CD4-positive, alpha-beta T cell treated with Interleukin-4 for 1 hour (primary cell): ENCODE results near the gene ATXN2.
"Not testable (repeated sequence)": the region's sequence is repeated elsewhere in the genome, so short reads cannot be mapped to it uniquely, and the experiment has no call there.

ENCODE experiments used
- DNase-seq, 2 donors: peaks; one replicate each; pipeline ENCODE4 v3.0.0-alpha.2; 2020 to 2022

ATXN2 gene

DNA sequence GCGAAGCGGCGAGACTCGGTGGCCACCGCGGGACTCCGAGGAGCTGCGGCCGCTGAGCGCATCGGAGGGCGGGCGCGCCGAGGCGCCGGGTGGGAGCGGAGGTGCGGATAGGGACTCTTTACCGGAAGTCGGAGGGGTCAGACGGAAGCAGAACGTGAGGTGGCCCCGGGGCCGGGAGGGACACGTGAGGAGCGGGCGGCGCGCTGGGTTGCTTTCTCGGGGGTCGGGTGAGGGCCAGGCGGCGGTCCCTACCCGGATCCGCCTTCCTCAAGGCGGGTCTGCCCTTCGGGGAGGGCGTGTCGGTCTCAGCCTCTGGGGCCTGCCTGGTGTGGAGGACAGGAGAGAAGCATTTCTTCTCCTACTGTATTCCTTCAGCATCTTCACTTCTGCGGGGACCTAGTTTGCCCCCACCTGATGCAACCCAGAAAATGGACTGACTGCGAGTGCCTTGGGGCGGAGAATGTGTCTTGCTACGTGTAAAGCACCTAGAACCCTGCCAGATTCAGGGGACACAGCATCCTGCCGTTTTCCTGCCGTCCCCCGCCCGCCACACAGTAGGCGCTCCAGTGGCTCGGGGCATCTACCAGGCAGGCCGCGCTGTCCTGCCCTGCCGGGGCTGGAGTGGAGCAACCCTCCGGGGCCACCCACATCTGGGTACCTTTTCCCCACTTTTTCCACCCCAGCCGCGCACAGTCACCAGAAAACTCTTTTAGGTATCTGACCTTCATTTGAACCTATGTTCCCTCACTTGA is 514 bp upstream of the ATXN2 start:
- DNase-seq: peak; percentile 86 to 90

DNA sequence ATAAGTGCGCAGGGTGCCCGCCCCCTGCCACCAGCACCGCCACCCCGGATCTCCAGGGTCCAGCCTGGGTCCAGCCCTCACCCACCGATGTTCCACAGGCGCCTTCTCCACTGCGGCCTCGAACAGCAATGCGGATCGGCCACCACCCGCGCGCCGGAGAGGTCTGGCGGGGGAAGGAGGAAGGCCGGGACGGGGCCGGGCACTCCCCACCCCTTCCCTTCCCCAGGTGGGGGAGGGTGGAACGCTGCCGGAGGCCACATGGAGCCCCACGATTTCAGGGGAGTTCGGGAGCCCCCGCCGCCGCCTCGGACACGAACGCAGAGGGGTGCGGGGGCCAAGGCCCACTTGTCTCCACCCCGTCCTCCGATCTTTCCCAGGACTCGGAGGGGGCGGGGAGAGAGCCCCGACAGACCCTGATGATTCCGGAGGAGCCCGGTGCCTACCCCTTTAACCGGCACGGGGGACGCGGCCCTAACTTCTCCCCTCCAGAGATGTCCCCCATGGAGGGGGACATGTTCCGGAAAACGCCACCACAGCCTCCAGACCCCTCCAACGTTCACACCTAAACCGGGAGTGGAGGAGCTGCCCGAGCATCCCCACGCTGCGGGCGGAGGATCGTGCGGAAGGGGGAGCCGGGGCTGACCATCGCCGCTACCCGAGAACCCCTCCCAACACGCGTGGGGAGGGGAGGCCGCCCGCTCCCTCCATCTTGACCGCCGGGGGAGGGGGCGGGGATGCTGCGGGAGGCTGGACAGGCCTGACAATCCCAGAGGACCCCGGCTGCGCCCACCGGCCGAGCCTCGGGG is 1.1 kb downstream of the ATXN2 start:
- DNase-seq: peak in 1 of 2 donors; percentile 25

DNA sequence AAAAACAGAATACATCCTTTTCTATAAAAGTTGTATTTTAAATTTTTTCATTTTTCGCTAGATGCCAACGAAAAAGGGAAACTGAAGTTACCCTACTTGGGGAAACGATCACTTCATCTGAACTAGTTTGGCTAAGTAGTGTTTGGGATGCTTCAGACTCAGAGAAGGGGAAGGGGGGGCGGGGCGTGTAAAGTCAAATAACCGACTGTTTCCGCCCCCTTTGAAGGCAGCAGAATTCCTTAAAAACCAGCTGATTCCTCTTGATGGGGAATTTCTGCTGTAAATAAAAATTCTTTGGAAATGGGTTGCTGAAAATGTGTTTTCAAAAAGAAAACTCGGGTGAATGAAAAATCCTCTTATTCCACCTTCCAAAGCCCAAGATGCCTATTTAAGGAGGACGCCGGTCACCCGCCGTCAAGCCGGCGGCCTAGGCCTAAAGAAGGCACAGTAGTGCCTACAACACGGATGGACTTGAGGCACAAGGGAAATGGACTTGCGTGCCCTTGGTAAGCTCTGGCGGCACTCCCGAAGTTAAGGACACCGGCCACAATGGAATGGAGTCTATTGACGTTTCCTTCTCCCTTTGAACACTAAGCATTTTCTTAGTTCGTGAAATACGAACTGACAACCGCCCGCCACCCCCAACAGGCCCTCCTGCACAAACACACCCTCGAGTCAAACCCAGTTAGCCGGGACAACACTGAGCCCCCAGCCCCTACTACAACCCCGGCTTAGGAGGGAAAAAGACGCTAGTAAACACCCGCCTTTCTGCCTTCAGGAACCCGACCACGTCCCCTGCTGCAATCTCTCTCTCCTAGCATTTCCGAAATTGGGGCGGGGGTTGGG is 1.9 kb downstream of the ATXN2 start:
- DNase-seq: peak; percentile 6 to 23

DNA sequence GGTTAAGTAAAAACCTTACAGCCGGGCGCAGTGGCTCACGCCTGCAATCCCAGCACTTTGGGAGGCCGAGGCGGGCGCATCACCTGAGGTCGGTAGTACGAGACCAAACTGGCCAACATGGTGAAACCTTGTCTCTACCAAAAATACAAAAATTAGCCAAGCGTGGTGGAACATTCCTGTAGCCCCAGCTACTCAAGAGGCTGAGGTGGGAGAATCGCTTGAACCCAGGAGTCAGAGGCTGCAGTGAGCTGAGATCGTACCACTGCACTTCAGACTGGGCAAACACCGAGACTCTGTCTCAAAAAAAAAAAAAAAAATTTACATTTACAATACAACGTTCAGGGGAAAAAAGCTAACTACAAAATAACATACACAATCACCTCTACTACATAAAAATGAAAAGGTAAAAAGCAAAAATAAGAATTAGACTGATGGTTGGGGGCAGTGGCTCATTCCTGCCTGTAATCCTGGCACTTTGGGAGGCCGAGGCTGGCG is 3.7 kb downstream of the ATXN2 start:
- not testable (repeated sequence) for DNase-seq

DNA sequence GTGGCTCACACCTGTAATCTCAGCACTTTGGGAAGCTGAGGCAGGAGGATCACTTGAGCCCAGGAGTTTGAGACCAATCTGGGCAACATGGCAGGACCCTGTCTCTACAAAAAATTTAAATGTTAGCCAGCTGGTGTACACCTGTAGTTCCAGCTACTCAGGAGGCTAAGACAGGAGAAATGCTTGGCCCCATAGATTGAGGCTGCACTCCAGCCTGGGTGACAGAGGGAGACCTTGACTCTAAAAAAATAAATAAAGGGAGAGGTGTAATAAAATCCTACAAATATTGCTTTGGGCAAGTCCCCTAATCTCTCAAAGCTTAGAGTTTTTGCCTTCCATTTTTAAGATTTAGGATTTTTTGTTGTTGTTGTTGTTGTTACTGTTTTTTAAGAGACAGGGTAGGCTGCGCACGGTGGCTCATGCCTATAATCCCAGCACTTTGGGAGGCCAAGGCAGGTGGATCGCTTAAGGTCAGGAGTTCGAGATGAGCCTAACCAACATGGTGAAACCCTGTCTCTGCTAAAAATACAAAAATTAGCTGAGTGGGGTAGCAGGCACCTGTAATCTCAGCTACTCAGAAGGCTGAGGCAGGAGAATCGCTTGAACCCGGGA is 7.6 kb downstream of the ATXN2 start:
- not testable (repeated sequence) for DNase-seq

DNA sequence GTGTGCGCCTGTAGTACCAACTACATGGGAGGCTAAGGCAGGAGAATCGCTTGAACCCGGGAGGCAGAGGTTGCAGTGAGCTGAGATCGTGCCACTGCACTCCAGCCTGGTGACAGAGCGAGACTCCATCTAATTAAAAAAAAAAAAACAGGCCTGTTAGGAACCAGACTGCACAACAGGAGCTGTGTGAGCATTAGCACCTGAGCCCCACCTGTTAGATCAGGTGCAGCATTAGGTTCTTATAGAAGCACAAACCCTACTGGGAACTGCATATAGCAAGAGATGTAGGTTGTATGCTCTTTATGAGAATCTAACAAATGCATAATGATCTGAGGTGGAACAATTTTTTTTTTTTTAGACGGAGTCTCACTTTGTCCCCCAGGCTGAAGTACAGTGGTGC is 8.6 kb downstream of the ATXN2 start:
- DNase-seq: no peak

DNA sequence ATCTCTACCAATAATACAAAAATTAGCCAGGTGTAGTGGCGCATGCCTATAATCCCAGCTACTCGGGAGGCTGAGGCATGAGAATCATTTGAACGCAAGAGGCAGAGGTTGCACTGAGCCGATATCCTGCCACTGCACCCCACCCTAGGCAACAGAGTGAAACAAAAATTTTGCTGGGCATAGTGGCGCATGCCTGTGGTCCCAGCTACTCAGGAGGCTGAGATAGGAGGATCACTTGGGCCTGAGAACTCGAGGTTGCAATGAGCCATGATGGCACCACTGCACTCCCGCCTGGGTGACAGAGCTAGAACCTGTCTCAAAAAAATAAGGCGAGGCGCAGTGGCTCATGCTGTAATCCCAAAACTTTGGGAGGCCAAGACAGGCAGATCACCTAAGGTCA is 9.5 kb downstream of the ATXN2 start:
- no peak for DNase-seq

DNA sequence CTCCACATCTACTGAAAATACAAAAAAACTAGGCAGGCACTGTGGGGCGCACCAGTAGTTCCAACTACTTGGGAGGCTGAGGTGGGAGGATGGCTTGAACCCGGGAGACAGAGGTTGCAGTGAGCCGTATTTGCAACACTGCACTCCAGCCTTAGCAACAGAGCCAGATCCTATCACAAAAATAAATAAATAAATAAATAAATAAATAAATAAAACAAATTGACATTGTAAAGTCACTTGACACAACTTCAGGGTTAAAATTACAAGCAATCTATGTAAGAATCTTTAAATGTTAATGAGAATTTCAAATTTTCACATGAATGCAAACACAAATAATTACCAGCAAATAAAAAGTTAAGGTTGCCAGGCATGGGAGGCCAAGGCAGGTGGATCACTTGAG is 11.1 kb downstream of the ATXN2 start:
- DNase-seq: no peak

DNA sequence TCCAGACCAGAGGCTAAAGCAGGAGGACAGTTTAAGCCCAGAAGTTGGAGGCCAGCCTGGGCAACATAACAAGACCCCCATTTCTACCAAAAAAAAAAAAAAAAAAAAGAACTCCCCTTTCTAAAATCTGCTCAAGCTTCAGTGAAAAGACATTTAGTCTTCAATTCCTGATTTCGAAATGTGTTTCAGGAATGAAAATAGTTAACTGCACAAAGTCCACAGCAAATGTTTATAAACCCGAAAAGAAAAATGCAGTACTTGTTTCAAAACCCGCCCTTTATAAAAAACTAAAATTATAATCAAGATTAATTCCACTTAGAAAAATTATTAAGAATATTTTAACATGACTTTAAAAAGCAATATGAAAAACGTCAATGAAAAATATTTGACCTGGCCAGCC is 12.1 kb downstream of the ATXN2 start:
- no peak for DNase-seq

DNA sequence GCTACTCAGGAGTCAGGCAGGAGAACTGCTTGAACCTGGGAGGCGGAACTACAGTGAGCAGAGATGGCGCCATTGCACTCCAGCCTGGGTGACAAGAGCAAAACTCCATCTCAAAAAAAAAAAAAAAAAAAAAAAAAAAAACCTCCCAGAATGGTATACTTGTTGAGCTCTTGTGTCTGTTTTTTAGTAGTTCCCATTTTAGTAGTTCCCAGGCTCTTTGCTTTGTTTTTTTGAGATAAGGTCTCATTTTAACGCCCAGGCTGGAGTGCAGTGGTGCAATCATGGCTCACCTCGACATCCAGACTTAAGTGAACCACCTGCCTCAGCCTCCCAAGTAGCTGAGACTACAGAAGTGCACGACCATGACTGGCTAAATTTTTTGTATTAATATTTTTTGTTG is 13.4 kb downstream of the ATXN2 start:
- no peak for DNase-seq

DNA sequence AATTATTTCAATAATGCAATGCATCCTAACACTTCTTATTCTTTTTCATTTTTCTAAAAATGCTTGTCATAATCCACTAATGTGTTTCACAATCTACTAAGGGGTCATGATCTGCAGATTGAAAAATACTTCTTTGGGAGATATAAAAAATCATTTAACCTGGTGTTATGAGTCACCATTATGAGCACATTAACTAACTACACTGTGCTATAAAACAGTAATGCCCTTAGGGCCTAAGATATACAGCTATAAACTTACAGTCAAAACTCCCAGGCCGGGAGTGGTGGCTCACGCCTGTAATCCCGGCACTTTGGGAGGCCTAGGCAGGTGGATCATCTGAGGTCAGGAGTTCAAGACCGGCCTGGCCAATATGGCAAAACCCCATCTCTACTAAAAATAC is 14.2 kb downstream of the ATXN2 start:
- no peak for DNase-seq

DNA sequence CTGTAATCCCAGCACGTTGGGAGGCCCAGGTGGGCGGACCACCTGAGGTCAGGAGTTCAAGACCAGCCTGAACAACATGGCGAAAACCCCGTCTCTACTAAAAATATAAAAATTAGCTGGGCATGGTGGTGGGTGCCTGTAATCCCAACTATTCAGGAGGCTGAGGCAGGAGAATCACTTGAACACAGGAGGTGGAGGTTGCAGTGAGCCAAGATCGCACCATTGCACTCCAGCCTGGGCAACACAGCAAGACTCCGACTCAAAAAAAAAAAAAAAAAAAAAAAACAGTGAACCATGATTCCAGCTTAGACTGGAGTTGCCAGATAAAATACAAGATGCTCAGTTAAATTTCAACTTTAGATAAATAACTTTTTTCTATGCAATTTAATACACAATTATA is 15.6 kb downstream of the ATXN2 start:
- DNase-seq: not testable (repeated sequence)

DNA sequence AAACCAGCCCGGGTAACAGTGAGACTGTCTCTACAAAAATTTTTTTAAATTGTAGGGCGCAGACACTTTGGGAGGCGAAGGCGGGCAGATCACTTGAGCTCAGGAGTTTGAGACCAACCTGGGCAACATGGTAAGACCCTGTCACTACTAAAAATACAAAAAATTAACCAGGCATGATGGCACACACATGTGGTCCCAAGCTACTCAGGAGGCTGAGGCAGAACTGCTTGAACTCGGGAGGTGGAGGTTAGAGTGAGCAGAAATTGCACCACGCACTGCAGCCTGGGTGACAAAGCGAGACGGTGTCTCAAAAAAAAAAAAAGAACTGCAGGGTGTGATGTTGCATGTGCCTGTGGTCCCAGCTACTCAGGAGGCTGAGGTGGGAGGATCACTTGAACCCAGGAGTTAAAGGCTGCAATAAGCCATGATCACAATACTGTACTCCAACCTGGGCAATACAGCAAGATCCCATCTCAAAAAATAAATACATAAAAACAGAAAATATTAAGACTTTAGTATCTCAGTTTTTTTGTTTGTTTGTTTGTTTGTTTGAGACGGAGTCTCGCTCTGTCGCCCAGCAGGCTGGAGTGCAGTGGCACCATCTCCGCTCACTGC is 16.9 kb downstream of the ATXN2 start:
- DNase-seq: no peak

DNA sequence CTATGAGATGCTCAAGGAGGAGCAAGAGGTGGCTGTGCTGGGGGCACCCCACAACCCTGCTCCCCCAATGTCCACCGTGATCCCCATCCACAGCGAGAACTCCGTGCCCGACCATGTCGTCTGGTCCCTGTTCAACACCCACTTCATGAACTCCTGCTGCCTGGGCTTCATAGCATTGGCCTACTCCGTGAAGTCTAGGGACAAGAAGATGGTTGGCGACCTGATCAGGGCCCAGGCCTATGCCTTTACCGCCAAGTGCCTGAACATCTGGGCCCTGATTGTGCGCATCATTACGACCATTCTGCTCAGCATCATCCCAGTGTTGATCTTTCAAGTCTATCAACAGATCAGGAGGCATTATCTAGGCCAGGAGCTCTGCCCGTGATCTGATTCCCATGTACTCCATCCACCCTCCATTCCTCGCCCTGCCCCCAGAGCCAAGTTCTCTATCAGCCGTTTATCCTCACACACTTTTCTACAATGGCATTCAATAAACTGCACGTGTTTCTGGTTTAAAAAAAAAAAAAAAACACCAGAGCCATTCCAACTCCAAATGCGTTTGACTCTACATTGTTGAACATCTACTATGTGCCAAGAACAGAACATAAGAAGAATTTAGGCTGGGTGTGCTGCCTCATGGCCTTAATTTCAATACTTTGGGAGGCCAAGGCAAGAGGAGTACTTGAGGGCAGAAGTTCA is 17.5 kb downstream of the ATXN2 start:
- DNase-seq: no peak

DNA sequence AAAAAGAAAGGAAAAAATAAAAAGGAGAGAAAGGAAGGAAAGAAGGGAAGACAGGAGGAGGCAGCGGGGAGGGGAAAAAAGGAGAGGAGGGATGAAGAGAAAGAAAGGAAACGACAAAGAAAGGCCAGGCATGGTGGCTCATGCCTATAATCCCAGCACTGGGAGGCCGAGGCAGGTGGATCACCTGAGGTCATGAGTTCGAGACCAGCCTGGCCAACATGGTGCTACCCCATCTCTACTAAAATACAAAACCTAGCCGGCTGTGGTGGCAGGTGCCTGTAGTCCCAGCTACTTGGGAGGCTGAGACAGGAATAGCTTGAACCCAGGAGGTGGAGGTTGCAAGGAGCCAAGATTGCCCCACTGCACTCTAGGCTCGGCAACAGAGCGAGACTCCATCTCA is 18.4 kb downstream of the ATXN2 start:
- no peak for DNase-seq

DNA sequence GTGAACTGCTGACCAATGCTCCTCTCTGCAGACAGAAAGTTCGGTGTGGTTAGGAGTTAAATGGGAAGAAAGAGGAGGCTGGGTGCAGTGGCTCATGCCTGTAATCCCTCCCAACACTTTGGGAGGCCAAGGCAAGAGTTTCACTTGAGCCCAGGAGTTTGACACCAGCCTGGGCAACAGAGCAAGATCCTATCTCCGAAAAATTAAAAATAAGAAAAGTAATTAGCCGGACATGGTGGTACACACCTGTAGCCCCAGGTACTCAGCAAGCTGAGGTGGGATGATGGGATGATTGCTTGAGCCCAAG is 19.0 kb downstream of the ATXN2 start:
- no peak for DNase-seq

DNA sequence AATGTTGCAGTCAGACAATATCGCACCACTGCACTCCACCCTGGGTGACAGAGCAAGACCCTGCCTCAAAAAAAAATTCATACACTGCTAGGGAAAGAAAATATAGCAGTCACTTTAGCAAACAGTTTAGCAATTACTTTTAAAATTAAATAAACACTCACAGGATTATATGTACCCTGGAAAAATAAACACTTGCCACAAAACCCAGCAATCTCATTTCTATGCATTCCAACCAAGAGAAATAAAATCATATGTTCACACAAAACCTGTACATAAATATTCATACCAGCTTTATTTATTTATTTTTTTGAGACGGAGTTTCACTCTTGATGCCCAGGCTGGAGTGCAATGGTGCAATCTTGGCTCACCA is 20.2 kb downstream of the ATXN2 start:
- no peak for DNase-seq

DNA sequence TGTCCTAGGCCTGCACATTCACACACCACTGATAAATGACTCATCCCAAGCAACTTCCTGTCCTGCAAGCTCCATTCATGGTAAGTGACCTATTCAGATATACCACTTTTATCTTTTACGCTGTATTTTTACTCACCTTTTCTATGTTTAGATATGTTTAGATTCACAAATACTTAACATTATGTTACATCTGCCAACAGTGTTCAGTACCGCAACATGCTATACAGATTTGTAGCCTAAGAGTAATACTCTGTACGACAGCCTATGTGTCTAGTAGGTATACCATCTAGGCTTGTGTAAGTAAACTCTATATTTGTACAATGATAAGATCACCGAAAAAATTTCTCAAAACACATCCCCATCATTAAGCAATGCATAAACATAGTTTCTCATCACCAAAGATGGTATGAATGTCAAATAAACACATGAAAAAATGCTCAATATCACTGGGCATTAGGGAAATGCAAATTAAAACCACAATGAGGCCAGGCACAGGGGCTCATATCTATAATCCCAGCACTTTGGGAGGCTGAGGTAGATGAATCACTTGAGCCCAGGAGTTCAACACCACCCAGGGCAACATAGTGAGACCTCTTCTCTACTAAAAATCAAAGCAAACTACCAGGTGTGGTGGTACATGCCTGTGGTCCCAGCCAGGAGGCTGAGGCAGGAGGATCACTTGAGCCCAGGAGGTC is 20.7 kb downstream of the ATXN2 start:
- DNase-seq: no peak

DNA sequence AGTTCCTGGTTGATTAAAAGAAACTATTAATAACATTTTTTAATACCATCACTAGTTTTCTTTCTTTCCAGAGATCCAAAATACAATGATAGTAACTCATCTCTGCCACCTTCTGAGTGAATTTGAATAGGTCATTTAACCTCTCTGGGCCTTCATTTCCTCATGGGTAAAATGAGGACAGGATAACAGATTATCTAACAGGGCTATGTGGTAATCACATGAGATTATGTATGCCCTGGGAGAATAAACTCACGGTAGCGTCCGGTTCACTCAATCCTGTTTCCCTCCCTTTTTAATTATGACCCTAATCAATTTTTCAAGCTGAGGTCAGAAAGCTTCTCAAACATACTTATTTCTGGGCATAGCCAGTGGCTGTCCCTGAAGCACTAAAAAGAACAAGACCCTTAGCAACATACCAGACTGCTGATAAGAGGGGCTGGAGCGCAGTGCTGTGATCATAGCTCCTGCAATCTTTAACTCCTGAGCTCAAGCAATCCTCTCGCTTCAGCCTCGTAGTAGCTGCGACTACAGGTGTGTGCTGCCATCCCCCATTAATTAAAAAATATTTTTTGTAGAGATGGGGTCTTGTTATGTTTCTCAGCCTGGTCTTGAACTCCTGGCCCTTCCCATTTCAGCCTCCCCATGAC is 24.2 kb downstream of the ATXN2 start:
- DNase-seq: no peak

DNA sequence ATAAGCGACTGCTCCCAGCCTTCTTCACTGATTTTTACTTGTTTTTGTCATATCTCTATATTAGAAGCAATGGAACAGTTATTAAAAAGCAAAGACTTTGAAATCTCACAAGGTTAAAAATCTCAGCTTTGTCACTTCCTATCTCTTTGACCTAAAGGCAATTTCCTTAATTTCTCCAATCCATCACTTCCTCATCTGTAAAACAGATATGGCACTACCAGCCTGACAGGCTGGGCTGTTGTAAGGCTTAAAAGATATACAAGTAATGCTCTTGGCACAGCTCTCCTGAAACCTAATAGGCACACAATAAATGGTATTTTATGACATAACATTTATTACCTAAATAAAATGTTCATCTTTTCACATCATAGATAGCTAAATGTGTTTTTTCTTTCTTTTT is 25.6 kb downstream of the ATXN2 start:
- DNase-seq: no peak
